Endothelial cell of hepatic sinusoid (primary cell): Measurements from ENCODE around the gene FMN1.
"Not testable (repeated sequence)": the region's sequence is repeated elsewhere in the genome, so short reads cannot be mapped to it uniquely, and the experiment has no call there.

Experiments
- in situ Hi-C: cut with HindIII; loops from 2 replicates; pipeline ENCODE4 v1.10.0; 2017; ENCODE audit warnings: low sequenced_read_pairs

The FMN1 gene

DNA sequence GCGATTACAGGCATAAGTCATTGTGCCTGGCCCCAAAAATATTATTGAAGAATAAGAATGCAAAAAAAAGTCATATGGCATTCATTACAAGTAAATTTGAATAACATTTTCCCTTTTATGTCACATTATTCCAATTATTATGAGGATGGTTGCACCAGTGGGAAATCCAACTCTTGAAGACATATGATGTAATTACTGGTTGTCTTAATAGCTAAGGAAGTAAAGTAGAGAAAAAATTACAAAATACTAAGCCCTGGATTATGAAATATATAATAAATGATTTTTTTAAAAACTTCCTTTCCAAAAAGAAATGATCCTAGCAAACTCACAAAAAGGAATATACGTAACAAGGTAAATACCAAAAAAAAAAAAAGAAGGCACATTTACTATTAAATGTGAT lies 98.9 kb downstream of the FMN1 start:
- in situ Hi-C loops, result no loop called here

DNA sequence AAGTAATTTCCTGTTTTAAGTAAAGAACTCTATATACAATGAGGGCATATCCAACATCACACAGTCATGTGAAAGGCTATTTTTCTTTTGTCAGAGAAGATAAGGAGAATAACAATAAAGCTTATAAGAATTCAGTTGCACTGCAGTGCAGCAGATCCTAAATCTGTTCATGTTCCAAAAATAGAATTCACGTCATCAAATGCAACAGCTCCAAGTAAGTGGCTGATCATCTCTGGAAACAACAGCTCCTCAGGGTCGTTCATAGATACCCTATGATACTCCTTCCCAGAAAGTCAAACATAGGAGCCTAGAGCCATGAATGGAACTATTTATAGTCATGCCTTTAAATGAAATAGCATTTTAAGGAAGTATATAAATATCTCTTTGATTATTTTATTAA lies 100.2 kb downstream of the FMN1 start:
- in situ Hi-C loops, result no loop called here

DNA sequence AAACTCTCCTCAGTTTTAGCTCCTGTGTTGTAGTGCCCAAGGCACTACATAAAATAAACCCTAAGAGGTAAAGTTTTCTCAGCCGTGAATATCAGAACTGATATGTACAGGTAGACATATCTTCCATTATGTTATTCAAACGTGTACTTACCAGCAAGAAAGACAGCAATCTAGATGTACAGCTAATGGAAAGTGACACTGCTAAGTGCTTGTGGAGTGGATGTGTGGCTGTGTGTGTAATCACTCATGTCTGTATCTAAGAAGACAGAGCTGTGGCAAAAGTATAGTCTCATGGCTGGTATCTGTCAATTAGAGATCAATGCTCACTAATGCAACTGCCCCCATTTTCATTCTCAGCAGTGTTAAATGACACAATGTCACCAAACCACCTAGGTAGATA lies 101.3 kb downstream of the FMN1 start:
- in situ Hi-C loops, result no loop called here

DNA sequence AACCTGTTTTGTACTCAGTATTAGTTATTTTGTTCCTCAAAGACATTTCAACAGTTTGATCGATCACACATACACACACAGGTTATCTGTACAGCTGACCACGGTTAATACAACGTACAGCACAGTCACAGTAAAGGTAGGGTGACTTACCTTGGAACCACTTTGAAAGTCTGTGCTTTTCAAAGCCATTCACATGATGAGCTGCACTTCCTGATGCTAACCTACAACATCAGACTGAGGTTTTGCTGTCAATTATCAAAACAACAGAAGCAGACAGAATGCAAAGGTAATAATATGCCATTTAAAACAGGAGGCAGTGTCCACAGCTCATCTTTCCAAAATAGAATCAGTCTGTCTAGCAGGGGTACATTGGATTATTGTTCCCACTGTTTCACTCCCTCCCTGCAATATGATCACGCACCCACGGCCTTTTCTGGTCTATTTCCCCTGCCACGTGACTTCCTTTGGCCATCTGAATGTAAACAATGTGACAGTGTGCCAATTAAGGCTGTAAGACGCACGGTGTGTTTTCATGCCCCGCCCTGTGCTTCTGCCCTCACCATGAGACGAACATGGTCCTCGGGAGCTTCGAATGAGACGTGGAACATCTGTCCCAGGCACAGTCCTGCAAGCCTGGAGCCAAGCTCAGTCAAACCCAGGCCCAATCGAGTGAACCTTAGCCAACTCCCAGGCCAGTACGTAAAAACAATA lies 102.4 kb downstream of the FMN1 start:
- in situ Hi-C loops, result no loop called here

DNA sequence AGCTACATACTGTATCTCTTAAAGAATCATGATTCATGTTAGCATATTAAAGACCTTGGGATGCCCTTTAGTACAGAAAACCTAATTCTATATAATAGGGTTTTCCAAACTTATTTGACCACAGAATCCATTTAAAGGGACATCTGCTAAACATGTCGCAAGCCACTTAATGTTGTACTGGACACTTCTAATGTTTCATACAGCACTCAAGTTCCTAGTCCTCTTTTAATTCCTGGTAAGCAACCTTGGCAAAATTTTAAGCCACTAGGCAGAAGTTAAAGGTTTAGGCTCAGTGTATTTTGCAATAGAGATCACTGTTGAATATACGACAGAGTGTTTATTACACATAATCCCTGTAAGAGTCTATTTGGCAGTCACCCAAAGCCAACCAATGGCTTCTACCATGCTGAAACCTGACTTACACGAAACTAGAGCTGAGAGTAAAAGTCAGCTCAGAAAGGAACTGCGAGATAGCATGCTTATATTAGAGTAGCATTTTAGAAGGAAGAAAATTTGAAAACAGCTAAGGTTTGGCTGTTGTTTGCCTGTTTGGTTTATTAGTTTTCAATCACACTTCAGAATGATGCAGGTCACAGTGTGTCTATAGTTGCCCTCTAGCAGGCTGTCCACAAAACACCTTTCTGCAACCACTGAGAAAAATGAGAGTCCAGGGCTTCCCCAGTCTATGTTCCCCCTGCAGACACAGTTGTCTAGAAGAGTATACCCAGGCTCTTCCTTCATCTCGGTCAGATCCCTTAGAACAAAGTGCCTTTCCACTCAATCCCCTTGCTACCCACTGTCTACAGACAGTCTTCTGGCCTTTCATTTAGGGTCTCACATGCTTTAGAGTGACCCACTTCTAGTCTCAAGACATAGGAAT lies 104.4 kb downstream of the FMN1 start:
- in situ Hi-C loops, result no loop called here

DNA sequence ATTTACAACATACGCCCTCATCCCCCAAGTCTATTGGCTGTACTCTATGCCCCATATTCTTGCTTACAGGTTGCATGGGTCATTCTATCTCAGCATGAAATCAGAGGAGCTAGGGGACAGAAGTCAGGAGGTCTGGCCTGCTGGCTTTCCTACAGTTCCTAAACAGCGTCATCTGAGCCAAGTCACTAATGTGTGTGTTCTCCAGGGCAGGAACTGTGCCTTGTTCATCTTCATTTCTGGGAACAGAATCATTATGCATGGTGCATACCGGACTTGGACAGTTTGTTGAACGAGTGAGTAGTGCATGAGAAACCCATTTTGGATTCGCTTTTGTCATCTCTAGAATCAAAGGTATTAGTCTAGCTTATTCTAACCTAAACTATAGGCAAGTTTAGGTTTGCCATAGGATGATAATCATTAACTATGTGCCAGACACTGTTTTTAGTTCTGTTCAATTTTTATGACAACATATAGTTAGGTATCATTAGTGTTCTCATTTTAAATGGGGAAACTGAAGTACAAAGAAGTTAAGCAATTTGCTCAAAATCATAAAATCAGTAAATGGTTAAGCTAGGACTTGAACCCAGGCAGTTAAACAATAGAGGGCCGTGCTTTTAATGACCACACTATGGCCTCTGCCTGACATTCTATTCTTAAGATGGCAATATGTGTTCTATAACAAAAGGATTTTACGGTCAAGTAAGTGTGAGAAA lies 105.2 kb downstream of the FMN1 start:
- in situ Hi-C loops, result no loop called here

DNA sequence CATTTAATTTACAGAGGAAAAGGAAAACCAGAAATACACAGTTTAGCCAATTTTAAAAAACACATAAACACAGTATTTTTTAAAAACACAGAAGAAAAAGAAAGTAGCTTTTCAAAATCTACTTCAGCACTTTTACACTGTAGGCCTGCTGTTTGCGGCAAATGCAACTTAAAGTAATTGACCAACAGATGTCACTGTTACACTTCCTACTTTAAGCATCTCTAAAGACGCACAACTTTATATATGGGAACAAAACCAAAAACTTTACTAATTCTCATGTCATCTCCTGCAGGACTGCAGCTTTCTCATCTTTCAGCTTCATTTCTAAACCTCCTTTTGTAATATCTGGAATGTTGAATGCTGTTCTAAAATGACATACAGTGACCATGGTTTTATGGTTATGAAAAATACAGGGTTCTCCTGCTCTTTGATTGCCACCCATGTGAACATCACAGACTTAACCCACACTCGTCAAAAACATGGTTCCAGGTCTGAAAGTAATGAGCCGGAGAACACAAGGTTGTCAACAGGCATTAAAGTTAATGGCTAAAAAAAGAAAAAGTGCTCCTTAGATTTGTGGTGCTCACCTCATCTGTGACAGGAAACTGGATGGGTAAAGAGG lies 107.9 kb downstream of the FMN1 start:
- in situ Hi-C loops, result no loop called here

DNA sequence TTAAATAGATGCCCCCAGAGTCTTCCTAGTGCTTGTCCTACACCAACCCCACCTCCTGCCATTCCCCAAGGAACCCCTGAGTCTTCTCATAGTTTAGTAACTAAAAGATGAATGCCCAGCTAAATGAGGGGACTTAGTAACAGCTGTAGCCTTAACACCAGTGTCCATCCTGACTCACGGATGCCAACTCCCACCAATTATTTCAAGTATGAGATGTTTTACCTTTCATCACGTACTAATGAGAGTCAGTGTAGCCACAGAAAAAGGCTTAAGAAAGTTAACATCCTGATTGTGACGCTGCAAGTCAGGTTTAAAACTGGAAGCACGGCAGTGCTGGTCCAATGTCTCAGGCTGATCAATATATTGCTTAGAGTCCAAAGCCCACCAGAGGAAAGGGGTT lies 109.9 kb downstream of the FMN1 start:
- in situ Hi-C loops, result no loop called here

DNA sequence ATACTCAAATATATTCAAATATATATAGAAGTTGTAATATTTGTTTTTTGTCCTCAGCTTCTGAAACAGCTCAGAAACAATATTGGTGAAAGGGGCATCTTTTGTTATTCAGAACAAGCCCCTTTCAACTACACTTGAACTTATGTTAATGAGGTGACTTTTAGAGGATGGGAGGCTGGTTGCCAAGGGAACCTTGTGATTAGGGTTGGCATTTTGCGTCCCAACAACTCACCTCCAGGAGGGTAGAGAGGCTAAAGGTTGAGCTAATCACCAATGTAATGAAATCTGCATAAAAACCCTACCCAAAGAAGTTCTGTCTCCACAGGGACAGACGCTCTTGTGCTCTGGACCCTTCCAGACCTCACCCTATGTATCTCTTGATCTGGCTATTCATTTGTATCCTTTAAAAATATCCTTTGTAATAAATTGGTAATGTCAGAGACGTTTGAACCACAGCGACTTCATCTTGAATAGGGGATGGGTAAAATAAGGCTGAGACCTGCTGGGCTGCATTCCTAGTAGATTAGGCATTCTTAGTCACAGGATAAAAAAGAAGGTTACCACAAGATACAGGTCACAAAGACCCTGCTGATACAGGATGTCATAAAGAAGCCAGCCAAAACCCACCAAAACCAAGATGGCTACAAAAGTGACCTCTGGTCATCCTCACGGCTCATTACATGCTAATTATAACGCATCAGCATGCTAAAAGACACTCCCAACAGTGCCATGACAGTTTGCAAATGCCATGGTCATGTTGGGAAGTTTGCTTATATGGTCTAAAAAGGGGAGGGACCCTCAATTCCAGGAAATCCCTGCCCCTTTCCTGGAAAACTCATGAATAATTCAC lies 111.1 kb downstream of the FMN1 start:
- in situ Hi-C loops, result no loop called here

DNA sequence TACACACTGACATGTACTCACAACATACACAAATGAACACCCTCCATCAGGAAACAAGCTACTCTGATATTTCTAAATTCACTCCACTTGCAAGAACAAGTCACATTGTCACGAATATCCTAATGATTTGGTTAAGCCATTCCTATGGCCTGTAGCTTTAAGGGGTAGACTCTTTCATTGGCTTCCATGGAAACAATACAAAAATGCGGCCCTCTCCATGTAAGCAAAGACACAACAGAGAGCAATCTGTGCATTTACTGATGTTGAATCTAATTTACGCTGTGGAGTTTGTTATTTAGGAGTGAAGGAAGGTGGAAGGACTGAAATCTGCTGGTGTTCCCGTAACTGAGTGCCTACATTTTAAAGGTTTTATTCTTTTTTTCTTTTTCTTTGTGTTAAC lies 114.5 kb downstream of the FMN1 start:
- in situ Hi-C loops, result no loop called here

DNA sequence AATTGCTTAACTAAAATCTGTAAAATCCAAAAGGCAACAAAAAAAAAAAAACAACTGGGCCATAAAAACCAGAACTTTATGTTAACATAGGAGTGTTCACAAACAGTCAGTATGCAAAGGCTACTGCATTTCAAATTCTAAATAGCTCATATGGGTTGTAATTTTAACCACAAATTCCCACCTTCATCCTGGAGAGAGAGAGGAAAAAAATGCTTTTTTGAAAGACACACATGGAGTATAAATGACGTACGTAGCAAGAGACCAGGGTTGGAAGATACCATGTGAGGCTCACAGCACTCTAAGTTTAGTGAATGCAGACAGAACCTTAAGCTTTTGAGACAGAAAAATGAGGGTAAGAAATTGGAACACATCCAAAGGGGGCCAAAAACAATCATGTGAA lies 115.9 kb downstream of the FMN1 start:
- in situ Hi-C loops, result no loop called here

DNA sequence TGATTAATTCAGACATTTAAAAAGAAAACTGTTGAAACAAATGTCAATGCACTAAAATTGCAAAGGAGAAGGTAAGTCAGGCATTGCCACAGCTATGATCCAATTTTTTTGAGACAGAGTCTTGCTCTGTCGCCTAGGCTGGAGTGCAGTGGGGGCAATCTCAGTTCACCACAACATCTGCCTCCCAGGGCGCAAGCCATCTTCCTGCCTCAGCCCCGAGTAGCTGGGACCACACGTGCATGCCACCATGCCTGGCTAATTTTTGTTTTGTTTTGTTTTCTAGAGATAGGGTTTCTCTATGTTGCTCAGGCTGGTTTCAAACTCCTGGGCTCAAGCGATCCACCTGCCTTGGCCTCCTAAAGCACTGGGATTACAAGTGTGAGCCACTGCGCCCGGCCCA lies 117.6 kb downstream of the FMN1 start:
- in situ Hi-C loops, result no loop called here

DNA sequence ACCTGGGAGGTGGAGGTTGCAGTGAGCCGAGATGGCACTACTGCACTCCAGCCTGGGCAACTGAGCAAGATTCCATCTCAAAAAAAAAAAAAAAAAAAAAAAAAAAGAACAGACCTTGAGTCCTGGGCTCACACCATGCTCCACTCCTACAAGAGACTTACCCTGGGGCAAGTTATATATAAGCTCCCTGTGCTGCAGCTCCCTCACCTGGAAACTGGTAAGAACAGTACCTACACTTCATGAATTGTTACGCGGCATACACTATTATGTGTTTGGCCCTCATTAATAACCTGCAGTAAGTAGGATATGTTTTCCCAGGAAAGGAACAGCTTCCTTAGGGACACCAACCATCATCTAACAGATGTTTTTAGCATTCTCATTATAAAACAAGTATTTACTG lies 119.6 kb downstream of the FMN1 start:
- in situ Hi-C loops, result no loop called here

DNA sequence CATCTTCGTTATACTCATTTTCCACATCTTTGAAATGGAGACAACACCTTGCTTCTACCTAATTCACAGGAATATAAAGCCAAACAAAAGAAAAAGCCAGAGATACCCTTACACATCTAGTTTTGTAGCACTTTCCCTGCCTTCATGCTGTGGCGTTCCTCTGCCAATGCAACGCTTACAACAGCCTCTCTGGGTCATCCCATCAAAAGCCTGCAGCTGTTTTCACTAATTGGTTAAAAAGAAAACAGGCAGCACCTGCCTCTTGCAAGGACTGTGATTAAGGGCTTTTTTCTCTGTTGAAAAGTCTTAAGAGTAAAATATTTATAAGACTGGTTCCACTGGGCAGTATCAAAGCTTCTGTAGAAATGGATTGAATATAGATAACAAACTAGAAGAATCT lies 120.3 kb downstream of the FMN1 start:
- in situ Hi-C loops, result no loop called here

DNA sequence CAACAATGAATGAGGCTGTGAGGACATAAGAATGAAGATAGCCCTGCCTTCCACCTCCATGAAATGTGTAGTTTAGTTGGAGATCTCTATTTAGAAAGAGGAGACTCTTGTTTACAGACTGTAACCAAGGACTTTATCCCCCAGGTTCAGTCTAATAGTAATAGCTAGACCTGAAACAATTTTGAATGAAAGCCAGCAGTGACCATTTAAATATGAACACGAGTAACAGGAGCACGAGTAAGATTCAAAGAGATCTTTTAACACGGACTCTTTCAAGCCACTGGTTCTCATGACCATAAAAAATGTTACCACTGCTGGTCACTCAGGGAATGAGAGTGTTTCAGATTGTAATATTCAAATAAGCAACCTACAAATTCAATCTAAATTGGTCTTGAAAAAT lies 123.1 kb downstream of the FMN1 start:
- in situ Hi-C loops, result no loop called here

DNA sequence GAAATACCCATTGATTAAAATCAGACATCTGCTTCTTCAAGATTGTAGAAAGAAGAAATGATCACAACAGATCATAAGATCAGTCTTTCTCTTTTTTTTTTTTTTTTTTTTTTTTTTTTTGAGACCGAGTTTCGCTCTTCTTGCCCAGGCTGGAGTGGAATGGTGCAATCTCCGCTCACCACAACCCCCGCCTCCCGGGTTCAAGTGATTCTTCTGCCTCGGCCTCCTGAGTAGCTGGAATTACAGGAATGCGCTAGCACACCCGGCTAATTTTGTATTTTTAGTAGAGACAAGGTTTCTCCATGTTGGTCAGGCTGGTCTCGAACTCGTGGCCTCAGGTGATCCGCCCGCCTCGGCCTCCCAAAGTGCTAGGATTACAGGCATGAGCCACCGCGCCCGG lies 124.6 kb downstream of the FMN1 start:
- in situ Hi-C loops, result not testable (repeated sequence)

DNA sequence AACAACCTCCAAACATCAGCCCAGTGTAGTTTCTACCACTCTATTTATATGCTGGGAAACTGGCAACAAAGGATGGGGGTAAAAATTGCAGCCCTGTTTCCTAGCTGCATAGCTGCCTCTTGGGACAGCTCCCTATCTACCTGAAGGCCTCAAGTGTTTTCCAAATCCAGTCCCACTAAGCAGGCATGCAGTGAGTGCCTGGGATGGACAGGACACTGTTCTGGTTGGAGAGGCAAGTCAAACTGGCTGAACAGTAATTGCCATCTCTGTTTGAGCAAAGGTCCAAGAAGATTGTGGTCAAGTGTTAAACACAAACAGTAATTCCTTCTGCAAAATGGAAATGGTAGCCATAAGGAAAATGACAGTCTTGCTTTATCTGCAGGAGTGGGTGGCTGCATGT lies 125.4 kb downstream of the FMN1 start:
- in situ Hi-C loops, result no loop called here

DNA sequence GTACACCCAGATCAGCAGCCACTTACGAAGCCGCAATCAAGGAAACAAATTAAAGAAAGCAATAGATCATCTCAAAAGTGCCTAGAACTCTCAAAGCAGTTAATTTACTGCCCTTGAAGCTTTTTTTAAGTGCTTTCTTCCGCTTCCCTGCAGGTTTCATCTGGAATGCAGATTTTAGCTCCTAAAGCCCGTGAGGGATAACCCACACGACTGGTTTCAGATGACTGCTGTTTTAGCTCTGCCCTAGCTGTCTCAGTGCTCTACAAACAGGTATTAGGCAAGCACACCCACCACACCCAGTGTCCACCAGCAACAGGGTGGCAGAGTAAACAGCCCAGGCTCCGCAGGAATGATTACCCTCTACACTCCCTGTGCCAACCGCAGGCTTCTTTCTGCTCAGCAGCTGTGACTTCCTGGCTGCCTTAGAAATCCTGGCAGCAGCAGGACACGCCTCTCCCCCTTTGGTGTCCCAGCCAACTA lies 126.0 kb downstream of the FMN1 start:
- in situ Hi-C loops, result no loop called here

DNA sequence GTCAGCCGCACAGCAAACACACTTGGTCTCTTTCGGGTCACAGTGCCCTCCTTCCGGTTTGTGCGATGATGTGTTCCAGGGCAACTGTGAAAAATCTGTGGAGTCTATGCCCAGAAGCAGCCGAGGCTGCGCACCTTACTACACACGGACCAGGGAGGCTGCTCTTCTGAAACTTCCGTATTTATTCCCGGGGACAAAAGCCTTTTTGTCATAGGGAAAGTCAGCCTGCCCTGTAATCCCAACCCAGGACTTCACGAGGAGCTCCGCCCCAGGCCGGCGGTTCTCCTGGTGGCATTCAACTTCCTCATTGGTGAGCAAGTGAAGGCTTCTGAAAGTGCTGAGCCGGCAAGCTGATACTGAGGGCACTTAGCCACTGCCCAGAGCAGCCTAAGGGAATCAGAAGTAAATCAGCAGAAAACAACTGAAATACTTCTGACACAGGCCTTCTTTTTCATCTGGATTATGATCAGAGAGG lies 126.5 kb downstream of the FMN1 start:
- in situ Hi-C loops, result no loop called here

DNA sequence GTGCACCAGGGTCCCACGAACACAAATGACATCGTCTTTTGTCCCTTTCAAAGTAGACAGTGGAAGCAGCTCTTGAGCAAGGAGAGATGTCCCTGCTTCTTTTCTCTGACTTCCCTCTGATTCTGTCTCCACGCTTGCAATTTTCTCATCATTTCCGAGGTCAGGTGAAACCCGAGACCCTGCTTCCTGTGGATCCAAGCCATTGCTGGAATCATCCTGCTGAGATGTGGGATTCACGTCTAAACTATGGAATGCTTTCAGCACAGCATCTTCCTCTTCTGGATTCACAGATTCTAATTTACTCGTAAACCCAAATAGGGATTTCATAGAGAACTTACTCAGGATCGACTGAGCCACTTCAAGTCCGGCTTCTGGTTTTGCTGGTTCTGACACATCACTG lies 127.1 kb downstream of the FMN1 start:
- in situ Hi-C loops, result no loop called here
